HAP-1 (cell line): Measurements from ENCODE around the gene POU2F3.

Experiments
- DNase-seq, 2 experiments: peaks; one replicate each; pipeline ENCODE4 v3.0.0-alpha.2; 2016 to 2020; ENCODE audit warnings: low spot score in 2 of 2
- H3K27me3 ChIP-seq: fragments of 250-450 bp; sonication (Bioruptor Pico); 2 replicates; pipeline ENCODE4 v1.5.1; 2020; ENCODE audit warnings: low read depth, mild to moderate bottlenecking, moderate library complexity
- H3K36me3 ChIP-seq: fragments of 250-450 bp; sonication (Bioruptor Pico); replicated peaks from 2 replicates; pipeline ENCODE4 v1.5.1; 2020; ENCODE audit warnings: mild to moderate bottlenecking
- H3K4me1 ChIP-seq: fragments of 250-450 bp; sonication (Bioruptor Pico); 2 replicates; pipeline ENCODE4 v1.5.1; 2020; ENCODE audit warnings: mild to moderate bottlenecking
- H3K4me3 ChIP-seq: fragments of 250-450 bp; sonication (Bioruptor Pico); 2 replicates; pipeline ENCODE4 v1.5.1; 2020; ENCODE audit warnings: mild to moderate bottlenecking, moderate library complexity
- H3K9me3 ChIP-seq: fragments of 250-450 bp; sonication (Bioruptor Pico); 2 replicates; pipeline ENCODE4 v1.5.1; 2020; ENCODE audit warnings: mild to moderate bottlenecking, moderate library complexity
- in situ Hi-C: fragments of 300-500 bp; cut with MboI; formaldehyde crosslinking; loops from 3 replicates; pipeline ENCODE4 v1.14.3; 2020; ENCODE audit warnings: low sequenced_read_pairs, inconsistent platforms, mixed read lengths

The POU2F3 gene

GRCh38 chr11:120216426-120217102 is 23.4 kb upstream of the POU2F3 start:
- no peaks in the 10 kb centered on the region for H3K27me3 ChIP-seq
- H3K36me3 ChIP-seq = no peaks in the 10 kb centered on the region
- H3K4me3 ChIP-seq = no peak overlapping the region
- H3K9me3 ChIP-seq = no peaks in the 10 kb centered on the region
- in situ Hi-C loops = no loop called here
- H3K4me1 ChIP-seq = peaks cover 7% of the 10 kb centered on the region
- DNase-seq = no peak

- no peaks in the 10 kb centered on the region for H3K9me3 ChIP-seq
- H3K27me3 ChIP-seq = no peaks in the 10 kb centered on the region
- in situ Hi-C loops = no loop called here
- no peak for DNase-seq
- H3K4me3 ChIP-seq = no peak overlapping the region
- H3K4me1 ChIP-seq = peaks cover 4% of the 10 kb centered on the region
- no peaks in the 10 kb centered on the region for H3K36me3 ChIP-seq
Observed at GRCh38 chr11:120217526-120217925, 22.4 kb upstream of the POU2F3 start.

GRCh38 chr11:120217941-120218694 is 21.8 kb upstream of the POU2F3 start:
- no peak for DNase-seq
- no peaks in the 10 kb centered on the region for H3K4me1 ChIP-seq
- in situ Hi-C loops = no loop called here
- no peak overlapping the region for H3K4me3 ChIP-seq
- no peaks in the 10 kb centered on the region for H3K9me3 ChIP-seq
- H3K27me3 ChIP-seq = no peaks in the 10 kb centered on the region
- no peaks in the 10 kb centered on the region for H3K36me3 ChIP-seq

- H3K9me3 ChIP-seq = no peaks in the 10 kb centered on the region
- no peaks in the 10 kb centered on the region for H3K27me3 ChIP-seq
Observed at GRCh38 chr11:120218695-120219033, 21.3 kb upstream of the POU2F3 start.

GRCh38 chr11:120219232-120219937 is 20.6 kb upstream of the POU2F3 start:
- Histone ChIP-seq H3K4me1 (no peaks in the 10 kb centered on the region), H3K4me3 (no peak overlapping the region), H3K36me3 (no peaks in the 10 kb centered on the region), H3K27me3 (no peaks in the 10 kb centered on the region), H3K9me3 (no peaks in the 10 kb centered on the region)
- in situ Hi-C loops = no loop called here
- no peak for DNase-seq

More at GRCh38 chr11:120218695-120219033, 21.3 kb upstream of the POU2F3 start:
- H3K36me3 ChIP-seq = no peaks in the 10 kb centered on the region
- no peak for DNase-seq
- H3K4me1 ChIP-seq = no peaks in the 10 kb centered on the region
- in situ Hi-C loops = no loop called here
- no peak overlapping the region for H3K4me3 ChIP-seq

- no peak overlapping the region for H3K4me3 ChIP-seq
- DNase-seq = no peak
- in situ Hi-C loops = no loop called here
- no peaks in the 10 kb centered on the region for H3K9me3 ChIP-seq
- H3K4me1 ChIP-seq = no peaks in the 10 kb centered on the region
- H3K36me3 ChIP-seq = no peaks in the 10 kb centered on the region
- H3K27me3 ChIP-seq = no peaks in the 10 kb centered on the region
Observed at GRCh38 chr11:120219938-120220746, 19.8 kb upstream of the POU2F3 start.

GRCh38 chr11:120220747-120221037 is 19.2 kb upstream of the POU2F3 start:
- Histone ChIP-seq H3K36me3 (no peaks in the 10 kb centered on the region), H3K27me3 (no peaks in the 10 kb centered on the region), H3K9me3 (no peaks in the 10 kb centered on the region), H3K4me1 (no peaks in the 10 kb centered on the region), H3K4me3 (no peak overlapping the region)
- in situ Hi-C loops = no loop called here
- DNase-seq = no peak

GRCh38 chr11:120221115-120221752 is 18.7 kb upstream of the POU2F3 start:
- in situ Hi-C loops = no loop called here
- Histone ChIP-seq H3K36me3 (no peaks in the 10 kb centered on the region), H3K9me3 (no peaks in the 10 kb centered on the region), H3K4me1 (no peaks in the 10 kb centered on the region), H3K27me3 (no peaks in the 10 kb centered on the region), H3K4me3 (no peak overlapping the region)
- DNase-seq = no peak

GRCh38 chr11:120222916-120223315 is 17.0 kb upstream of the POU2F3 start:
- Histone ChIP-seq H3K9me3 (no peaks in the 10 kb centered on the region), H3K36me3 (no peaks in the 10 kb centered on the region), H3K4me1 (no peaks in the 10 kb centered on the region), H3K4me3 (no peak overlapping the region), H3K27me3 (no peaks in the 10 kb centered on the region)
- in situ Hi-C loops = no loop called here
- DNase-seq = no peak

- Histone ChIP-seq H3K4me1 (no peaks in the 10 kb centered on the region), H3K9me3 (no peaks in the 10 kb centered on the region), H3K36me3 (no peaks in the 10 kb centered on the region), H3K27me3 (no peaks in the 10 kb centered on the region), H3K4me3 (no peak overlapping the region)
- in situ Hi-C loops = no loop called here
- DNase-seq = no peak
Observed at GRCh38 chr11:120223793-120224192, 16.1 kb upstream of the POU2F3 start.

GRCh38 chr11:120224361-120224760 is 15.6 kb upstream of the POU2F3 start:
- Histone ChIP-seq H3K27me3 (no peaks in the 10 kb centered on the region), H3K4me1 (no peaks in the 10 kb centered on the region), H3K4me3 (no peak overlapping the region), H3K36me3 (no peaks in the 10 kb centered on the region), H3K9me3 (no peaks in the 10 kb centered on the region)
- DNase-seq = no peak
- in situ Hi-C loops = no loop called here

GRCh38 chr11:120224972-120225909 is 14.7 kb upstream of the POU2F3 start:
- H3K4me1 ChIP-seq = no peaks in the 10 kb centered on the region
- no peaks in the 10 kb centered on the region for H3K27me3 ChIP-seq
- in situ Hi-C loops = no loop called here
- no peak overlapping the region for H3K4me3 ChIP-seq
- no peaks in the 10 kb centered on the region for H3K9me3 ChIP-seq
- no peak for DNase-seq
- H3K36me3 ChIP-seq = no peaks in the 10 kb centered on the region

GRCh38 chr11:120226242-120226641 is 13.7 kb upstream of the POU2F3 start:
- no peaks in the 10 kb centered on the region for H3K4me1 ChIP-seq

More at GRCh38 chr11:120226242-120226641, 13.7 kb upstream of the POU2F3 start:
- H3K4me3 ChIP-seq = no peak overlapping the region
- DNase-seq = no peak
- H3K36me3 ChIP-seq = no peaks in the 10 kb centered on the region
- in situ Hi-C loops = no loop called here
- H3K9me3 ChIP-seq = no peaks in the 10 kb centered on the region
- no peaks in the 10 kb centered on the region for H3K27me3 ChIP-seq
